H1 (cell line): Measurements from ENCODE around the gene HABP4. TPM values are rescaled to one million over a fixed set of nuclear protein-coding genes. Genes with fewer than 3 reads are reported as not detected.

Experiments
- CTCF ChIA-PET: fragments of 300-600 bp; sonication (Branson Sonifier 250); formaldehyde crosslinking; loops from one replicate; lab custom pipeline; 2021; ENCODE audit not compliant: partially characterized antibody; lab: Charles Lee
- POLR2A ChIA-PET: fragments of 300-600 bp; sonication (Branson Sonifier 250); formaldehyde crosslinking; loops from one replicate; lab custom pipeline; 2021; ENCODE audit warnings: inconsistent platforms; ENCODE audit not compliant: partially characterized antibody; lab: Charles Lee
- DNase-seq, 2 experiments: peaks; one replicate each; pipeline versions ENCODE4 v3.0.0 to v3.0.0-alpha.2; 2010 to 2022; ENCODE audit warnings: low spot score in 2 of 2, low read depth in 1 of 2, mixed read lengths in 1 of 2
- FAIRE-seq: peaks from 2 replicates; lab custom pipeline; 2011; peaks lifted over from hg19 to GRCh38; lab: Jason Lieb, UNC
- H2AFZ ChIP-seq: 2 replicates; pipeline ENCODE4 v1.8.1; 2012; ENCODE audit warnings: low read length, inconsistent platforms
- H2AK5ac ChIP-seq: 2 replicates; pipeline ENCODE4 v1.6.1; 2013; ENCODE audit warnings: low read depth, low read length
- H2BK120ac ChIP-seq: replicated peaks from 2 replicates; pipeline ENCODE3; 2013; ENCODE audit warnings: low read depth, low read length, inconsistent platforms
- H2BK12ac ChIP-seq: 2 replicates; pipeline ENCODE4 v1.6.1; 2013; ENCODE audit warnings: low read depth, low read length
- H2BK15ac ChIP-seq: 2 replicates; pipeline ENCODE4 v1.6.1; 2013; ENCODE audit warnings: low read length
- H2BK20ac ChIP-seq: 2 replicates; pipeline ENCODE4 v1.6.1; 2013; ENCODE audit warnings: low read length
- H2BK5ac ChIP-seq: 2 replicates; pipeline ENCODE4 v1.6.1; 2013; ENCODE audit warnings: low read depth, low read length
- H3K14ac ChIP-seq: 2 replicates; pipeline ENCODE4 v1.6.1; 2013; ENCODE audit warnings: inconsistent platforms; ENCODE audit not compliant: insufficient read length
- H3K18ac ChIP-seq: 2 replicates; pipeline ENCODE4 v1.6.1; 2013; ENCODE audit warnings: low read length; ENCODE audit errors: extremely low read depth
- H3K23ac ChIP-seq: 2 replicates; pipeline ENCODE4 v1.6.1; 2013; ENCODE audit warnings: inconsistent platforms; ENCODE audit not compliant: insufficient read length
- H3K23me2 ChIP-seq: 2 replicates; pipeline ENCODE4 v1.6.1; 2013; ENCODE audit warnings: low read depth, low read length
- H3K27ac ChIP-seq: 2 replicates; pipeline ENCODE4 v1.6.1; 2011; ENCODE audit warnings: low read depth, low read length, inconsistent platforms
- H3K27me3 ChIP-seq, 4 experiments: replicated peaks in 1 of 4; 1 replicate in 1 of 4; 2 replicates in 3 of 4; pipeline versions ENCODE4 v1.6.1 to v1.8.1; 2011 to 2013; ENCODE audit warnings: low read length in 3 of 4, mild to moderate bottlenecking in 3 of 4, inconsistent platforms in 2 of 4, mixed read lengths in 2 of 4, moderate library complexity in 1 of 4; ENCODE audit not compliant: control insufficient read depth in 3 of 4, insufficient read depth in 3 of 4; ENCODE audit errors: extremely low read depth in 1 of 4
- H3K36me3 ChIP-seq, 4 experiments: 2 replicates each; pipeline versions ENCODE4 v1.6.1 to v1.8.1; 2011 to 2013; ENCODE audit warnings: mild to moderate bottlenecking in 4 of 4, low read length in 3 of 4, moderate library complexity in 2 of 4, control low read depth in 1 of 4, inconsistent platforms in 1 of 4; ENCODE audit not compliant: insufficient read depth in 4 of 4, control insufficient read depth in 2 of 4
- H3K4ac ChIP-seq: replicated peaks from 2 replicates; pipeline ENCODE3; 2013; ENCODE audit warnings: low read length, low read depth, mixed read lengths, inconsistent platforms; ENCODE audit not compliant: insufficient read length
- H3K4me1 ChIP-seq, 4 experiments: replicated peaks in 1 of 4; 1 replicate in 1 of 4; 2 replicates in 3 of 4; pipeline versions ENCODE4 v1.6.1 to v1.8.1; 2011 to 2013; ENCODE audit warnings: low read length in 3 of 4, inconsistent platforms in 2 of 4, mixed read lengths in 1 of 4; ENCODE audit not compliant: insufficient read depth in 4 of 4, control insufficient read depth in 3 of 4
- H3K4me2 ChIP-seq, 2 experiments: 2 replicates each; pipeline versions ENCODE4 v1.6.1 to v1.8.1; 2011 to 2013; ENCODE audit warnings: low read depth in 2 of 2, low read length in 2 of 2, control low read depth in 1 of 2, inconsistent platforms in 1 of 2, mild to moderate bottlenecking in 1 of 2; ENCODE audit not compliant: insufficient read depth in 1 of 2
- H3K4me3 ChIP-seq, 4 experiments: fragments of 200-600, 300-600 bp in 1 of 4; sonication (generic), shearing (Covaris generic), sonication (Bioruptor Twin) in 1 of 4; 2 replicates each; pipeline versions ENCODE4 v1.5.1 to v1.8.1; 2011 to 2016; ENCODE audit warnings: low read length in 4 of 4, low read depth in 3 of 4, control low read depth in 2 of 4, inconsistent platforms in 2 of 4, mild to moderate bottlenecking in 2 of 4, mixed read lengths in 1 of 4, moderate library complexity in 1 of 4; ENCODE audit not compliant: insufficient read depth in 2 of 4; ENCODE audit errors: extremely low read depth in 1 of 4
- H3K56ac ChIP-seq: replicated peaks from 2 replicates; pipeline ENCODE3; 2013; ENCODE audit warnings: low read depth, mild to moderate bottlenecking, mixed read lengths, low read length, inconsistent platforms; ENCODE audit not compliant: insufficient read length
- H3K79me1 ChIP-seq: 2 replicates; pipeline ENCODE4 v1.6.1; 2013; ENCODE audit warnings: low read depth, low read length, control low read depth
- H3K79me2 ChIP-seq, 2 experiments: 2 replicates each; pipeline versions ENCODE4 v1.6.1 to v1.8.1; 2012 to 2013; ENCODE audit warnings: low read length in 2 of 2, mild to moderate bottlenecking in 2 of 2, inconsistent platforms in 1 of 2; ENCODE audit not compliant: insufficient read depth in 2 of 2, control insufficient read depth in 1 of 2
- H3K9ac ChIP-seq, 4 experiments: replicated peaks in 1 of 4; 1 replicate in 1 of 4; 2 replicates in 3 of 4; pipeline versions ENCODE4 v1.6.1 to v1.8.1; 2011 to 2013; ENCODE audit warnings: low read depth in 3 of 4, low read length in 3 of 4, control low read depth in 2 of 4, mild to moderate bottlenecking in 2 of 4, moderate library complexity in 2 of 4, inconsistent platforms in 1 of 4; ENCODE audit errors: extremely low read depth in 1 of 4
- H3K9me3 ChIP-seq, 2 experiments: 2 replicates each; pipeline versions ENCODE4 v1.6.1 to v1.8.1; 2012 to 2013; ENCODE audit warnings: mild to moderate bottlenecking in 2 of 2, moderate library complexity in 2 of 2, control low read depth in 1 of 2, inconsistent platforms in 1 of 2, low read depth in 1 of 2, low read length in 1 of 2, mixed read lengths in 1 of 2; ENCODE audit not compliant: insufficient read depth in 2 of 2
- H4K20me1 ChIP-seq, 2 experiments: replicated peaks in 1 of 2; 2 replicates each; pipeline versions ENCODE3 to v1.8.1; 2011 to 2013; ENCODE audit warnings: inconsistent platforms in 2 of 2, low read length in 2 of 2, mild to moderate bottlenecking in 1 of 2; ENCODE audit not compliant: insufficient read depth in 2 of 2, control insufficient read depth in 1 of 2
- H4K5ac ChIP-seq: 2 replicates; pipeline ENCODE4 v1.6.1; 2013; ENCODE audit warnings: low read length, low read depth, mixed read lengths, inconsistent platforms; ENCODE audit not compliant: insufficient read length
- H4K8ac ChIP-seq: 2 replicates; pipeline ENCODE4 v1.8.0; 2013; ENCODE audit warnings: mild to moderate bottlenecking, moderate library complexity, low read length, inconsistent platforms; ENCODE audit not compliant: insufficient read depth; ENCODE audit errors: extremely low read depth
- H4K91ac ChIP-seq: replicated peaks from 2 replicates; pipeline ENCODE3; 2013; ENCODE audit warnings: low read length, mixed read lengths, inconsistent platforms; ENCODE audit not compliant: insufficient read length
- KDM1A ChIP-seq: fragments of 200-600, 300-600 bp; sonication (generic); IDR thresholded peaks from 2 replicates; pipeline ENCODE4 v1.7.1; 2016; ENCODE audit warnings: mild to moderate bottlenecking, low read length, borderline replicate concordance
- RAD21 ChIP-seq, 2 experiments: IDR thresholded peaks in 1 of 2; conservative IDR thresholded peaks in 1 of 2; 2 replicates each; pipeline ENCODE4 v1.6.1; 2011; ENCODE audit warnings: low read depth in 2 of 2, low read length in 2 of 2, improper control_type of control experiment in 1 of 2, inconsistent platforms in 1 of 2, mild to moderate bottlenecking in 1 of 2, moderate library complexity in 1 of 2
- RBBP5 ChIP-seq: IDR thresholded peaks from 2 replicates; pipeline ENCODE4 v1.7.1; 2012; ENCODE audit warnings: low read depth, mild to moderate bottlenecking, inconsistent platforms, low read length, moderate library complexity, borderline replicate concordance
- WGBS, 2 experiments: shearing (Covaris generic) in 1 of 2; methylation state at CpG; one replicate each; pipeline versions ENCODE4 v1.1.6 to v1.1.7; 2013 to 2015; ENCODE audit warnings: low lambda C conversion rate in 2 of 2, mixed read lengths in 2 of 2, inconsistent platforms in 1 of 2, low coverage in 1 of 2, missing lambda C conversion rate in 1 of 2; ENCODE audit not compliant: insufficient replicate concordance in 2 of 2, insufficient coverage in 1 of 2, insufficient read length in 1 of 2; ENCODE audit errors: extremely low coverage in 1 of 2, missing lambda C conversion rate in 1 of 2; 5-methylcytosine and 5-hydroxymethylcytosine counted together
- polyA plus RNA-seq, 7 experiments: library from polyadenylated mRNA; depleted of rRNA in 3 of 7; stranded (reverse) in 5 of 7; unstranded in 2 of 7; fragments of >200 nt in 5 of 7; fragments of 200-250 nt in 2 of 7; gene quantifications; 1 replicate in 5 of 7; 2 replicates in 1 of 7; 4 replicates in 1 of 7; pipeline versions ENCODE4 v1.2.1 to v1.2.3, GENCODE V29; 2011 to 2013; ENCODE audit warnings: missing spikeins in 2 of 7, mixed read lengths in 2 of 7
- total RNA-seq: library from RNA; stranded (reverse); fragmentation: NEBNext Ultra II Directional; extraction: Animal tissue kit (Norgen Biotek cat#: 25700); gene quantifications from 2 replicates; pipeline ENCODE4 v1.2.1, GENCODE V29; 2021
- TF ChIP-seq, protein P1 (sequence below): IDR thresholded peaks from 2 replicates; pipeline ENCODE4 v1.6.1; 2012; ENCODE audit warnings: inconsistent platforms

HABP4 gene
- total and polyA plus RNA-seq, 2 of the 8 experiments (the other 6 are each of a cell fraction or from before 2014, with no cell fraction given) = 3.3 to 11.2 TPM

GRCh38 chr9:96522366-96522765 lies 72.4 kb downstream of the HABP4 start:
- FAIRE-seq = no peak
- H3K9me3 ChIP-seq = no peaks in the 10 kb centered on the region

More at GRCh38 chr9:96522366-96522765, 72.4 kb downstream of the HABP4 start:
- H3K27ac ChIP-seq = no peak overlapping the region
- H3K23ac ChIP-seq = no peak overlapping the region
- no peak overlapping the region for H2BK120ac ChIP-seq
- H3K4me1 ChIP-seq = no peaks in the 10 kb centered on the region
- H3K4ac ChIP-seq = no peak overlapping the region
- no peak overlapping the region for H2BK12ac ChIP-seq
- H4K91ac ChIP-seq = no peak overlapping the region
- H3K56ac ChIP-seq = no peak overlapping the region
- no peak overlapping the region for H3K14ac ChIP-seq
- H3K79me2 ChIP-seq = no peaks in the 10 kb centered on the region
- no peaks in the 10 kb centered on the region for H4K20me1 ChIP-seq
- CTCF ChIA-PET = interaction anchor here (1.1 to 1.2 kb wide), 2 partner anchors 24 to 201 kb away, joined by 3 read pairs; no protein-coding TSS in a partner anchor
- H3K4me3 ChIP-seq = no peak overlapping the region
- no peak overlapping the region for H3K18ac ChIP-seq
- H2BK20ac ChIP-seq = no peak overlapping the region
- no peaks in the 10 kb centered on the region for H3K23me2 ChIP-seq
- H3K27me3 ChIP-seq = no peaks in the 10 kb centered on the region
- no peak overlapping the region for H2AFZ ChIP-seq
- H2BK5ac ChIP-seq = no peak overlapping the region
- no peak overlapping the region for H2AK5ac ChIP-seq
- H2BK15ac ChIP-seq = no peak overlapping the region
- POLR2A ChIA-PET = no interaction called here
- H3K36me3 ChIP-seq = peaks cover 0 to 10% (median 5%) of the 10 kb centered on the region in 4 experiments; a peak in 2 of 8 replicates
- TF ChIP-seq KDM1A (no peak), RAD21 (IDR thresholded peaks at IDR 0.05 in 1 of 2, conservative IDR thresholded peaks at IDR 0.05 in 1 of 2; ENCODE audit: low read depth in 2 of 2, low read length in 2 of 2) (no peak), RBBP5 (no peak)
- TF ChIP-seq, protein P1, sequence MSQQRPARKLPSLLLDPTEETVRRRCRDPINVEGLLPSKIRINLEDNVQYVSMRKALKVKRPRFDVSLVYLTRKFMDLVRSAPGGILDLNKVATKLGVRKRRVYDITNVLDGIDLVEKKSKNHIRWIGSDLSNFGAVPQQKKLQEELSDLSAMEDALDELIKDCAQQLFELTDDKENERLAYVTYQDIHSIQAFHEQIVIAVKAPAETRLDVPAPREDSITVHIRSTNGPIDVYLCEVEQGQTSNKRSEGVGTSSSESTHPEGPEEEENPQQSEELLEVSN = no peak
- TF ChIP-seq, all 59 proteins: peak for 0
- H3K9ac ChIP-seq = no peak overlapping the region; a peak in 1 of 7 replicates
- 93% methylated on average over 4 of the region's 4 CpGs; no CpG with 5 or more reads in 1 of the 2 experiments for WGBS, 2 experiments
- DNase-seq = no peak
- H3K4me2 ChIP-seq = no peak overlapping the region
- H3K79me1 ChIP-seq = no peaks in the 10 kb centered on the region
- H4K8ac ChIP-seq = no peak overlapping the region
- H4K5ac ChIP-seq = no peak overlapping the region
